ENCODE results near the gene MRTFB. TPM values are rescaled to one million over a fixed set of nuclear protein-coding genes. Genes with fewer than 3 reads are reported as not detected.

Gene MRTFB
- total RNA-seq, 1 experiment from 2014 or later = 5.3 TPM

DNA sequence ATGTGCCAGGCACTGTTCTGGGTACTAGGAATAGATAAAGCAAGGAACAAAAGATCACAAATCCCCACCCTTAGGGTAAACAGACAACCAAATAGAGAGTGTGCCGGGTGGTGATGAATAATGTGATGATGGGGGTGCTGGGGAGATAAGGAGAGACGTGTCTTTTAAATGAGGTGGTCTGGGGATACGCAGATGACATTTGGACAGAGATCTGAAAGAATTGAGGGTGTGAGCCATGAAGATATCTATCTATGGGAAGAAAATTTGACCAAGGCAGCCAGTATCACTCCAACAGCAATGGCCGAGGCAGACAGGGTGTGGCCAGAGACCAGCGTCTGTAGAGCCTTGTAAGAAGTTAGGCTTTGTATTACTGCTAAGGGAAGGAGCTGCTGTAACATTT is 165.3 kb downstream of the MRTFB start:
- no peak for DNase-seq (ENCODE audit: low read depth)

DNA sequence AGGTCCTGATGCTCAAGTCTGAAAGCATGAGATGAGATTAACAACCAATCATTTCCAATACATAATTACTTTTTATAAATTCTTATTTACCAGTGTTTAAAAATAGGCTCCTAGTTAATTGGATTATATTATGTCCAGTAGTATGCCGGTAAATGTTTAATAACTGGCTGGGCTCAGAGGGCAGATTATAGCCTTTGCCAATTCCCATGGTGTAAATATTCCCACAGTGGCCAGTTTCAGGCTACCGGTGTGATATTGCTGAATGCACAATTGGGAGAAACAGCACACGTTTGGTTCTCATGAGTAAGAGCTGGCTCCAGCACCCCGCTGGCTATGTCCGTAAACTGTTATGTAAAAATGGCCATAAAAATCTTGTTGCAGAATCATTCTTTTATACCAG is 167.6 kb downstream of the MRTFB start:
- no peak for DNase-seq (ENCODE audit: low read depth)

DNA sequence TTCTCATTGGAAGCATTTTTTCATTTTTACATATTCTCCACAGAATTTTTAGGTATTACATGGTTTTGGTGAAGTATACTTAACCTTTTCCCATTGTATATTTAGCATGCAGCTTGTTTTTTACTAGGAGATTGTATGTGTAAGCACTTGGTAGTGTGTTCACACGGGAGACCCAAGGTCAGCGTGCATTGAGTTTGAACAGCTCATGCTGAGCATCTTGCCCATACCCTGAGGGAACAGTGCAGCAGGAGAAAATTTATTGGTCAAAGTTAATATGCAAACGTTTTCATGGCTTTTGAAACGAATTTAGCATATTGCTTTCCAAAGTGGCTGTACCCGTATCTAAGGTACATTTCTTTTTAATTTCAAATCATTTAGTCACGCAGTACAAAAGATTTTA is 168.7 kb downstream of the MRTFB start:
- DNase-seq (ENCODE audit: low read depth) = no peak

DNA sequence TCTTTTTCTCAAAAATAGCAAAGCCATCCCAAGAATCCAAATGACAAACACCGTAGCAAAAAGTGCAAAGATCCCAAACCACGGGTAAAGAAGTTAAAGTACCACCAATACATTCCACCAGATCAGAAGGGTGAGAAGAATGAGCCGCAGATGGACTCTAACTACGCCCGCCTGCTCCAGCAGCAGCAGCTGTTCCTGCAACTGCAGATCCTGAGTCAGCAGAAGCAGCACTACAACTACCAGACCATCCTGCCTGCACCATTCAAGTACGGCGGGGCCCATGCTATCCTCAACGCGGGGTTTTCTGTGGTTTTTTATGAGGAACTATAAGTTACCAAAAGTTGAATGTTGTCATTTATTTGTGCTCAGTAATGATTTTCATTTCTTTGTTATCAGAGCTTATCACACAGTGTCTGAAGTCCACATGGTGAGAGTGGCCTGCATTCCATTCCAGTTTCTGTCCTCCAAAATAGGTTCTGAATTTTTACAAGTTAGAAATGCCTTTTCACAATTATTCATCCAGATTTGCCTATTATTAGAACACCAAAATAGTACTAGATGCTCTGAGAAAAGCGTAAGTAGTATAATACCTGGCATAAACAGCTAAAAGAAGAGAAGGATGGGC is 169.2 kb downstream of the MRTFB start:
- no peak for DNase-seq (ENCODE audit: low read depth)

DNA sequence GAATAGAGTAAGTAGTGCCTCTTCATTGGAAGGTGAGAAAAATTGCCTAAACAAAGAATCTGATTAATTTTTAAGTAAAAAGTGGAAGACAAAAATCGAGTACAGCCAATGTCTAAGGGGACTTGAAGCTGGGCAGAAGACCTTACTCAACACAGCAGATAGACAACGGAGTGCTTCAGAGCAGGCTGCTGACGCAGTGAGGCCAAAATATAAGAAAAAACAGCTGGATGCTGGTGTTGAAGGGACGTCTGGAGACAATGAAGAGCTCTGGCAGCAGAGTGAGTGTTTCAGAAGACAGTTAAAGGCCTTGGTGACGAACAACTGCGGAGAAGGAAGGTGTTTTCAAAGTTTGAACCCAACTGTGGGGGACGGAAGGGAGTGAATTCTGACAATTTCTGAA is 169.8 kb downstream of the MRTFB start:
- DNase-seq (ENCODE audit: low read depth) = no peak

DNA sequence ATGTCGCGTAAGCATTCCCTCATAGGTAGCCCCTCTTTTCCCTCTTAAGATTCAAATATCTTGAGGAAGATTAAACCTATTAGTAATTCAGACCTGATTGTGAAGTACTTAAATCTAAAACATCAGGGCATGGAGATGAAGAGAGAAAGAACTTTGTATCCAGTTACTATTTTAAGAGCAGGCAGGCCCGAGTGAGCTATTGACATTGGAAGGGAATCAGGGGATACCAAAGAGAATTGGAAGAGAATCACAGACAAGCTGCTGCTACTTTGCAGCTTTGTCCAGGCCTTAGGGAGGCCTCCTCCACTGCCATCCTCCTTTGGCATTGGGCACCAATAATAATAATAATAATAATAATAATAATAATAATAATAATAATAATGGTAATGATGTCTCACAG is 170.5 kb downstream of the MRTFB start:
- no peak for DNase-seq (ENCODE audit: low read depth)

DNA sequence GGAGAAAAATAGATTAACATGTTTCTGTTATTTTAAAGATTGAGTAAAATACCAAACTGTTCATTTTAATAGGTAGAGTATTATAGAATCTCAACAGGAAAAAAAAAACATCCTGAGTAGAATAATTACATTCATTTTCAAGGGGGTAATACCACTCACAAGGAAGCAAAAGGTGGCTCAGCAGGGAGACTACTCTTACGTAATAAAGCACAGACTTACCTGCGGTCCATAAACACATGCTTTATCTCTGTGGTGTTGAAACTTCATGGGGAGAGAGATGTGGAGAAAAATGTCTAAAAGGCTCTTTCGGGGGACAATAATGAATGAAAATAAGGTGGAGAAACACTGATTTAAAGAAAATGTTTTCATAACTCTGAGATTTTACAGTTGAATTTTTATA is 171.7 kb downstream of the MRTFB start:
- DNase-seq (ENCODE audit: low read depth) = no peak

DNA sequence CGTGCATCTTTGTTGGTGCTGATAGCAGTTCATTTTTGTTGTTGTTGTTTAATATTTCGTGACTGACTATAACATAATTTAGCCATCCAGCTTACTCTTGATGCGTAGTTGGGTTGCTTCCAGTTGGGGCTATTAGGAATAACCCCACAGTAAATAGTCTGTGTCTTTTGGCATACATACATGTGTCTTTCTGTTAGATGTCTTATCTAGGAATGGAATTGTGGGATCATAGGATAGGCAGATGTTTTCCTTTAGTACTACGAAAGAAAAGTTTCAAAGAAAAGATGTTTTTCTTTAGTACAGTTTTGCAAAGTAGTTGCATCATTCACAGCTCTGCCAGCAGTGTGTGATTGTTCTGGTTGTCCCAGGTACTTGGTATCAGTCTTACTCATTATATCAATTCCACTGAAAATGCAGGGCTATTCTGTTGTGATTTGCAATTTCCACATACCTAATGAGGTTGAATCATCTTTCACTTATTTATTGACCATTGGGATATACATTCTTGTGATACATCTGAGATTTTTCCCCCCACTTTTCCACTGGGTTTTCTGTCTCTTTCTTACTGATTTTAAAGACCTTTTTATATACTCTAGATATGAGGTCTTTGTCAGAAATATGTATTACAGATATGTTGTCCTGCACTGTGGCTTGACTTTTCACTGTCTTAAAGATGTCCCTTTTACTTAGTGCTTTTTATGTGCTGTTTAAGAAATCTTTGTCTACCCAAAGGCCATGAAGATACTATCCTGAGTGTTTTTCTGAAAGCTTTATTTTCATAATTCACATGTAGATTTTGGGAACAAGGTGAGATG is 173.3 kb downstream of the MRTFB start:
- DNase-seq (ENCODE audit: low read depth) = no peak

DNA sequence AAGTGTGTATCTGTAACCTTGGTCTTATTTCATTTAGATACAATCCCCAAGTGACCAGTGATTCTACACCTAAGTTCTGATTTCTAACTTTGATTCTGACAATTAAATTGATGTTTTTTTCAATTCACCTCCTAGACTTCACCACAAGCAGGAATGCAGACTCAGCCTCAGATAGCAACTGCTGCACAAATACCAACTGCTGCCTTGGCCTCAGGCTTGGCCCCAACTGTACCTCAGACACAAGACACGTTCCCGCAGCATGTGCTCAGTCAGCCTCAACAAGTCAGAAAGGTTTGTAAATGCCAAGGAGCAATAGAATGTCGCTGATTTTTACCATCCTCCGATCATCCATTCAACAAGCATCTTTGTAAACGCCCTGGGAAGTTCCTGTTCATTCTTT is 177.7 kb downstream of the MRTFB start:
- no peak for DNase-seq (ENCODE audit: low read depth)

DNA sequence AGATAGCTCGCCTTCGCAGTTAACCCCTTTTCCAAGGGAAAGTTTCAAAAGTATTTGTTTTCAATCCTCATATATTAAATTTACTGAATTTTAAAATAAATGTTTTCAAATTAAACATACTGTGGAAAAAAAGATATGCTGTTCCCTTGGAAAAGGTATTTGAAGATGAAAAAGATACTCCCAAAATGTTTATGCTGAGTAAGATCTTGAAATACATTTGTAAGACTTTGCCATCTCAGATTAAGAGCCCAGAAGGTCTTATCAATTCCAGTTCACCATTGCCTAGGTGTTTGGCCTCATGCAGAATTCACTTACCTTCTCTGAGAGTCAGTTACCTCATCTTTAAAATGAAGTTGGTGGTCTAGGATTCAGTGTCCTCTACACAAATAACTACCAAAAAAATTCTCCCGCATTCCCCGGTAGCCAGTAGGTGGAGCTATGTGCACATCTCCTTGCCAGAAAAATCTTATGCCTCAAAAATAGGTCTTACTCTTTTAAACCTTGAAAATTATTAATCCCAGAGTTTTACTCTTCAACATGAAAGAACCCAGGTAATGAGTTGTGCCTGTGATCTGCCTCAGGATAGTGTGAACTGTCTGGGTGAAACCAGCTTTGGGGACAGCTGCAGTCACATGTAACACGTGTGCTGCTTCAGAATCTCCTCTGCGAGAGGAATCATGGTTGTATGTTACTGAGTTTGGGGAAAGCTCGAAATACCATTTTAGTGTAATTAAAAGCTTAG is 178.3 kb downstream of the MRTFB start:
- peak; percentile 20 for DNase-seq (ENCODE audit: low read depth)

DNA sequence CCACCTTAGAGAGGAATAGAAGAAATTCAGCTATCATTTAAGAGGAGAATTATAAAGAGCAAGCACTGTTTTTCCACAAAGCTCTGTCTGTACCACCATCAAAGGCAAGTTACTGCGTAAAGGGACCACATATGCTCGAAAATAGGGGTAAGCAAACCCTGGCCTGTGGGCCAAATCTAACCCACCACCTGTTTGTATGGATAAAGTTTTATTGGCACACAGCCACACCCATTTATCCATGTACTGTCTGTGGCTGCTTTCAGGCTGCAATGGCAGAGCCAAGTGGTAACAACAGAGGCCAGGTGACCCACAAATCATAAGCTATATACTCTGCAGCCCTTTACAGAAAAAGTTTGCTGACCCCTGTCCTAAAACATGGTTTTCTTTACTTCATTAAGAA is 180.3 kb downstream of the MRTFB start:
- DNase-seq (ENCODE audit: low read depth) = no peak

DNA sequence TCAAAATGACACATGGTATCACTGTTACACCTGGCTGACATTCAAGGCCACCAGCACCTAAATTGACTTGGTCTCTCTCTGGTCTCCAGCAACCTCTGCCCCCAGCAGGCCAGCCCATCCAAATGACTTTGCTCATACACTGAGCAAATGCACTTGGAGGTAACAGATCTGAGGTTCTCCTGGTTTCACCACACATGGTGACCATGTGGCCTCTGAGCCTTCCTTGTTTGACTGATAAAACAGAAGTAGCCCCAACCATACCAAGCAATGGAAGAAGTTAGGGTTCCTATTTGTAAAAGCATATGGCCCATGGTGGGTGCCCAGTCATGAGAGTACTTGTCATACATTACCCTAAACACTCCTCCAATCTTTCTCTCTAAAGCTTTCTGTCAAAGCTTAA is 181.7 kb downstream of the MRTFB start:
- DNase-seq (ENCODE audit: low read depth) = no peak

DNA sequence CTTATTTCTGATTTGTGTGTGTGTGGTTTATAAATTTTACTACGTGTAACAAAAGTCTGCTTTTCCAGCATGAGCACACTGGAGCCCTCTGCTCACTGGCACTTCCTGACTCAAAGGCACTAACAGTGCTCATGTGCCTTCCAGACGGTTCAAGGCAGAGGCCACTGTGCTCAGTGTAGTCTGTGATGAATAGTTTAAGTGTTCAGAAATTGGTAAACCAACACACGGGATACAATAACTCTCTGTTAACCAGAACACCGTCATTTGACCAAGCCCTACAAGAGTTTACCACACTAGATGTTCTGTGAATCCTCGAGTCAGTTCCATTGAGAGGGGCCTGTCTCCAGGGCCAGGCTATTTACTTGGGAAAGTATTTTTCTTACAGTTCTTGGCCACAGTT is 191.9 kb downstream of the MRTFB start:
- DNase-seq (ENCODE audit: low read depth) = no peak

DNA sequence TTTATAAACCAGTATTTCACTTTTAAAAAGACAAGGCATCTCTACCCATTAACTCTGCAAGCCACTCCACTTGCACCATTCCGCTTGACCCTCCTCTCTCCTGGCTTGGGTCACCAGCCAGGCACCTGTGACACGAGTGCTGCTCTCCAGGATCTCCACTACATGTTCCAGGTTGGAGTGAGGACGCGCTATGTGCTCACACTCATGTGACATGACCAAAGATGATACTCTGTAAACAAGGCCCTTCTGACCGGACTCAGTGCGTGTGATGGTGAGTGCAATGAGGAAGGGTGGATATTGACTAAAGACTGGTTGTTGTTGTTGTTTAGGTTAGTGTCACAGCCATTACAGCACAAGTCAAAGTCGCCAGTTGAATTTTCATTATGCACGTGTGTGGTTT is 192.7 kb downstream of the MRTFB start:
- no peak for DNase-seq (ENCODE audit: low read depth)

DNA sequence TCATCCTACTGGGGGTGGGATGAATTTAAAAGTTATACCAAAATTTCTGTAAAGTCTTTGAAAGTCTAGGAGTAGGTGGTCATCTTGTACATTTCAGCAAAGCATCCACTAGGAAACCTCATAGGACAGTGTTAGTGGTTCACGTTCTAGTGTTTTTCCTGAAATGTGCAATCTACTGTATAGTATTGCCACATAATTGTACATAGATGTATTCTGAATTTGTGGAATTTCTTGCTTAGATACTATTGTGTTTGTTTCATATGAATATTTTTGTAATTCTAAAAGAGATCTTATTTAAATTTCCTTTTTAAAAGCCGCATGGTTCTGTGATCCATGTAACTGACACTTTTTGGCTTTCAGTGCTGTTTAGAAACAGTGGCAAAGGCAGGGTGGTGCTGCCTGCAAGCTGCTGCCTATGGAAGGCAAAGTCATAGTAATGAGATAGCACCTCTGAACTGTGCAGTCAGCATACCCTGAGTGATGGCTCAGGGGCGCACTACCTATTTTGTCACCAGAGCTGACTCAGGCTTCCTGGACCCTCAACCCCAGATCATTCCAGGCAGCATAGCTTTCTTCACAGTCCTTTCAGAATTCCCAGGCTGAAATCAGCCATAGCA is 193.3 kb downstream of the MRTFB start:
- DNase-seq (ENCODE audit: low read depth) = no peak

DNA sequence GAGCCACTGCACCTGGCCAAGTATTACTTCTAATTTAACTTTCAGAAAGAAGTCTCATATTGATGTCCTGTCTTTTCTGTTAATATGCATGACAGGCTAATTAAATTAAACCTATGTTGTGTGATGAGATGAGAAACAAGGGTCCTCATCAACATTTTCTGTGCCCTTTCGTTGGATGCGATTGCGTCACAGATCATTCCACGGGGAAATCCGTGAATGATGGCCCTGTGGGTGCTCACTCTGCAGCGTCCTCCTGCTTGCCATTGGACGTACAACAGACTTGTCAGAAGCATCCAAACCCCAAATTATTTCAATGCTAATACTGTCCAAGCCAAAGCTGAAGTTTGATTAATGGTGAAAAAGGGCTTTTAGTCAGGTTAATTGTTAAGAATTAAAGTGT is 197.0 kb downstream of the MRTFB start:
- DNase-seq (ENCODE audit: low read depth) = no peak

DNA sequence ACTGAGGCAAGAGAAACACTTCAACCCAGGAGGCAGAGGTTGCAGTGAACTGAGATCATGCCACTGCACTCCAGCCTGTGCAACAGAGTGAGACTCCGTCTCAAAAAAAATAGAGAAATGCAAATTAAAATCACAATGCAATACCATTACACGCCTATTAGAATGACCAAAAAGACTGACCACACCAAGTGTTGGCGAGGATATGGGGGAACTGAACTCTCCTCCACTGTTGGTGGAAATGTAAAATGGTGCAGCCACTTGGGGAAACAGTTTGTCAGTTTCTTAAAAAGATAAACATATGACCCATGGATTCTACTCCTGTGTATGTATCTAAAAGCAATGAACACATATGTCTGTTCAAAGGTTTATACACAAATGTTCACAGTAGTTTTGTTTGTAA is 204.8 kb downstream of the MRTFB start:
- no peak for DNase-seq (ENCODE audit: low read depth)

DNA sequence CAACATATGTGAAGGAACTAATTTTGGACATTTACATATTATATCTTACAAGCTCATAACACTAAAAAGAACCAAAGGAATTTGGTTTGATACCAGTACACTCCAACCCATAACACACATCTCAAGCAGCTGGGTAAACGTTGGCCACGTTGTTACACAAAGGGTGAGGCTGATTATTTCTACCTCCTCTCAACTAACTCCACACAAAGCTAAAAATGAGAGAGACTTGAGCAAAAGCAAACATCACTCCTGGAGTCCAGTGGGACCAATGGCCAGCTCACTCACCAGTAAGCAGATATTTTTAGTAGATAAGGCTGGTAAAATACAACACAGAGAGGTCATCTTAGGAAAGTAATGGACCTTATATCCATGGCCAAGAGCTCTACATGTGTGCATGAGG is 207.6 kb downstream of the MRTFB start:
- DNase-seq (ENCODE audit: low read depth) = no peak

DNA sequence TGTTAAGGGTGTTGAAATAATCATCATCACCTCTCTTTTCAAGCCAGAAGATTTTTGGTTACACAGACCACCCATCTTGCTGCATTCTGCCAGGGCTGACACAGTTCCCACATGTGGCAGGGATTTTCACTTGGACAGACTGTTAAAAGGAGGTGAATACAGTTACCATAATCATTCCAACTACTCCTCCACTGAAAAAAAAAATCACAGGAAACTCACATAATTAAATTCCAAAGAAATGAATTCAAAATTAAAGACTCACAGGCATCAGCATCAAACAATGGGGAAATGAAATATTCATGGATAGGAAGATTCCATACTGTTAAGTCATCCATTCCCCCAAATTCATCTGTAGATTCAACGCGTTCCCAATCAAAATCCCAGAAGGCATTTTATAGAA is 209.4 kb downstream of the MRTFB start:
- no peak for DNase-seq (ENCODE audit: low read depth)

DNA sequence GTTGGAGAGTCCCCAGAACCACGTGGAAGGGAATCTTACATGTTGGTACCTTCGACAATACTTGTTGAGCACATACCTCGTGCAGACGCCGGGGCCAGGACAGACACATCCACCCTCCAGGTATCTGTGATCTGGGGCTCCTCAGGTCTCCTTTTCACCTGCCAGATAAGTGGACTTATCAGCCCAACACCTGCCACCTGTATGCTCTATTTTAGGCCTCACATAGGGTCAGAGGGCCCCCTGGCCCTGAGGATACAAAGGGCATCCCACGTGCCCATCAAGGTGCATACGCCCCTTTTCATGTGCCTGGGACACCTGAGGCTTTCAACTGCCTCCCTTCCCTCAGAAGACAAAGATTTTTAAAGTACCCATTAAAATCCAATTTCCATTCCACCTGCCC is 212.7 kb downstream of the MRTFB start:
- DNase-seq (ENCODE audit: low read depth) = no peak

DNA sequence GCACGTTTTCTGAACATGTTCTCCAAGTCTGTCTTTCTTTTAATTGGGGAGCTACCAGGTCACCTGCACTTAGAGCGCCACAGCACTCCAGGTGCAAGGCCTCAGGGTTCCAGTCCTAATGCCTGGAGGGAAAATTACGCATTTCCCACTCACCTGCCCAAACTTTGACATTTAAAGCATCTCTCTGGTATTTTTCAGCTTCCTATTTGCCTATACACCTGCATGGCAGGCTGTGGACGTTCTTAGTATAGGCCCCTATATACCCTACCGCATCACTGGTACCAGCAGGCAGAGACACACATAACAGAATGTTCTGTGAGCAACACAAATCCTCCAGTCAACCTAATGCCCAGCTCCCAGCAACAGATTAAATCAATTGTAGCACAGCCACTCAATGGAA is 213.3 kb downstream of the MRTFB start:
- DNase-seq (ENCODE audit: low read depth) = no peak

DNA sequence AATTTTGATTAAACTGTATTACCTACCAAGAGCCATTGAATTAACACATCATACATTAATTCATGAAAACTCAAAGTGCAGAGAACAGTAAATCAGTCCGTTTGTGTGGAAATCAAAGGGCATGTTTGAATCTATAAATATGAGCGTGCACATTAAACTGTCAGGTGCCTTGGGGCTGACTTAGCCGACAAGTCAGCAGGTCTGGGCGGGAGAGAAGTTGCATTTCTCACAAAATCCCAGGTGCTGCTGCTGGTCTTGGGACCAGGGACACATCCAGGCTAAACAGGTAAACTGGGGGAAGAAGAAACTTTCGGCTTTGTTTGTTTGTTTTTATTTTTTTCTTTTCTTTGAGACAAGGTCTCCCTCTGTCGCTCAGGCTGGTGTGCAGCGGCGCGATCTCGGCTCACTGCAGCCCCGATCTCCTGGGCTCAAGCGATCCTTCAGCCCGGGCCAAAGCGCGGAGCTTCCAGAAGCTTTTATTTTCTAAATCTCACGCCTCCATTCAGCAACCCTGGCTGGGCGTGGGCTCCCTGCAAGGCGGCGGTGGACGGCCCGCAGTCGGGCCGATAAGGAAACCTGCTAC is 213.9 kb downstream of the MRTFB start:
- DNase-seq (ENCODE audit: low read depth) = peak; percentile 73
